Endothelial cell of umbilical vein (primary cell): Measurements from ENCODE around the gene NELL2. TPM values are rescaled to one million over a fixed set of nuclear protein-coding genes. Genes with fewer than 3 reads are reported as not detected.

Experiments
- BruUV-seq: library from RNA; stranded (reverse); fragments of 400-500 nt; replicated peaks from 2 replicates; lab custom pipeline; 2021; lab: Mats Ljungman, UMichigan
- CTCF ChIA-PET: fragments of 300-600, 350-600 bp; sonication (Branson Sonifier 250); formaldehyde crosslinking; loops from one replicate; lab custom pipeline; 2021; ENCODE audit warnings: antibody characterized with exemption, inconsistent platforms; lab: Charles Lee
- POLR2A ChIA-PET: fragments of 300-600, 350-600 bp; sonication (Branson Sonifier 250); formaldehyde crosslinking; loops from one replicate; lab custom pipeline; 2021; ENCODE audit warnings: antibody characterized with exemption, inconsistent platforms; lab: Charles Lee
- DNase-seq: peaks from one replicate; pipeline ENCODE4 v3.0.0-alpha.2; 2011; ENCODE audit warnings: low read depth, low spot score
- FAIRE-seq: peaks from 2 replicates; lab custom pipeline; 2011; peaks lifted over from hg19 to GRCh38; lab: Jason Lieb, UNC
- H2AFZ ChIP-seq: 2 replicates; pipeline ENCODE4 v1.6.0; 2012; ENCODE audit warnings: low read depth, low read length, control low read depth, inconsistent platforms
- H3K27ac ChIP-seq: 2 replicates; pipeline ENCODE4 v1.5.1; 2011; ENCODE audit warnings: low read depth, mild to moderate bottlenecking, control low read depth, low read length, moderate library complexity; ENCODE audit not compliant: insufficient read depth
- H3K27me3 ChIP-seq, 2 experiments: 2 replicates each; pipeline versions ENCODE4 v1.6.0 to v1.6.1; 2011; ENCODE audit warnings: low read length in 2 of 2, mixed read lengths in 1 of 2; ENCODE audit not compliant: control insufficient read depth in 2 of 2, insufficient read depth in 2 of 2
- H3K36me3 ChIP-seq, 2 experiments: 2 replicates in 1 of 2; 3 replicates in 1 of 2; pipeline ENCODE4 v1.5.1; 2011; ENCODE audit warnings: low read length in 2 of 2, mild to moderate bottlenecking in 1 of 2, moderate library complexity in 1 of 2; ENCODE audit not compliant: control insufficient read depth in 2 of 2, insufficient read depth in 2 of 2; ENCODE audit errors: extremely low read depth in 1 of 2
- H3K4me1 ChIP-seq: 3 replicates; pipeline ENCODE4 v1.5.1; 2011; ENCODE audit warnings: mild to moderate bottlenecking, low read length; ENCODE audit not compliant: control insufficient read depth, insufficient read depth; ENCODE audit errors: extremely low read depth
- H3K4me2 ChIP-seq: 2 replicates; pipeline ENCODE4 v1.6.1; 2011; ENCODE audit warnings: low read length, control low read depth, mixed read lengths; ENCODE audit not compliant: insufficient read depth
- H3K4me3 ChIP-seq, 3 experiments: fragments of 200-600 bp in 1 of 3; sonication (generic), shearing (Covaris generic) in 1 of 3; replicated peaks in 1 of 3; 2 replicates each; pipeline ENCODE4 v1.5.1; 2011 to 2016; ENCODE audit warnings: control low read depth in 3 of 3, low read length in 3 of 3, mild to moderate bottlenecking in 2 of 3, inconsistent platforms in 1 of 3, low read depth in 1 of 3, moderate library complexity in 1 of 3; ENCODE audit not compliant: insufficient read depth in 1 of 3
- H3K79me2 ChIP-seq: 2 replicates; pipeline ENCODE4 v1.6.0; 2012; ENCODE audit warnings: low read length, inconsistent platforms; ENCODE audit not compliant: control insufficient read depth, insufficient read depth
- H3K9ac ChIP-seq: replicated peaks from 2 replicates; pipeline ENCODE3; 2011; ENCODE audit warnings: low read length, control low read depth; ENCODE audit not compliant: insufficient read depth; ENCODE audit errors: extremely low read depth
- H3K9me1 ChIP-seq: replicated peaks from 3 replicates; pipeline ENCODE4 v1.6.0; 2011; ENCODE audit warnings: mild to moderate bottlenecking, low read length; ENCODE audit not compliant: control insufficient read depth, insufficient read depth; ENCODE audit errors: extremely low read depth
- H3K9me3 ChIP-seq: replicated peaks from 2 replicates; pipeline ENCODE4 v1.5.1; 2012; ENCODE audit warnings: low read length, inconsistent platforms; ENCODE audit not compliant: control insufficient read depth, insufficient read depth
- H4K20me1 ChIP-seq: replicated peaks from 2 replicates; pipeline ENCODE3; 2011; ENCODE audit warnings: mild to moderate bottlenecking, low read length; ENCODE audit not compliant: control insufficient read depth, insufficient read depth; ENCODE audit errors: extremely low read depth
- CTCF ChIP-seq, 2 donors: IDR thresholded peaks; 1 replicate in 1 of 2; 2 replicates in 1 of 2; pipeline ENCODE4 v1.5.1; 2011; ENCODE audit warnings: low read length in 2 of 2, mild to moderate bottlenecking in 2 of 2, moderate library complexity in 2 of 2, control low read depth in 1 of 2, inconsistent platforms in 1 of 2, low read depth in 1 of 2; ENCODE audit not compliant: insufficient read depth in 1 of 2; ENCODE audit errors: extremely low read depth in 1 of 2
- EZH2 ChIP-seq: IDR thresholded peaks from 2 replicates; pipeline ENCODE4 v1.6.1; 2012; ENCODE audit warnings: borderline replicate concordance, low read depth, mild to moderate bottlenecking, moderate library complexity, low read length, inconsistent platforms; ENCODE audit not compliant: severe bottlenecking
- FOS ChIP-seq: IDR thresholded peaks from 2 replicates; pipeline ENCODE4 v1.6.1; 2011; ENCODE audit warnings: mild to moderate bottlenecking, low read length, moderate library complexity, borderline replicate concordance; ENCODE audit not compliant: insufficient read depth
- GATA2 ChIP-seq: IDR thresholded peaks from 2 replicates; pipeline ENCODE4 v1.7.0; 2011; ENCODE audit warnings: low read depth, mild to moderate bottlenecking, moderate library complexity, mixed read lengths, low read length; ENCODE audit not compliant: insufficient read length, insufficient read depth
- JUN ChIP-seq: IDR thresholded peaks from 2 replicates; pipeline ENCODE4 v1.6.1; 2011; ENCODE audit warnings: borderline replicate concordance, low read depth; ENCODE audit not compliant: insufficient read length, insufficient read depth
- MYC ChIP-seq: IDR thresholded peaks from one replicate; pipeline ENCODE4 v1.6.1; 2011; ENCODE audit warnings: mild to moderate bottlenecking, low read depth, low read length
- POLR2A ChIP-seq: IDR thresholded peaks from 2 replicates; pipeline ENCODE4 v1.6.1; 2012; ENCODE audit warnings: low read depth, mild to moderate bottlenecking, control low read depth, low read length
- dilution Hi-C: fragments of 300-500 bp; cut with MboI; formaldehyde crosslinking; loops from one replicate; pipeline ENCODE4 v1.15.0; 2019; ENCODE audit warnings: low sequenced_read_pairs; ENCODE audit not compliant: extremely low pct_ligation_motif_present
- intact Hi-C: fragments of 100-400 bp; cut with micrococcal nuclease; formaldehyde crosslinking; loops from one replicate; pipeline ENCODE4 v1.10.0; 2022
- polyA plus RNA-seq, 4 experiments: library from polyadenylated mRNA; depleted of rRNA in 3 of 4; stranded (reverse) in 3 of 4; unstranded in 1 of 4; fragments of >200 nt; gene quantifications; 2 replicates each; pipeline versions ENCODE4 v1.2.1 to v1.2.3, GENCODE V29; 2011 to 2012; ENCODE audit warnings: missing spikeins in 1 of 4
- total RNA-seq: library from RNA; stranded (reverse); gene quantifications from 2 replicates; pipeline ENCODE4 v1.2.3, GENCODE V29; 2021
- TF ChIP-seq, protein P1 (sequence below): IDR thresholded peaks from 2 replicates; pipeline ENCODE4 v1.6.1; 2011; ENCODE audit not compliant: insufficient read depth, insufficient read length

The NELL2 gene
- total and polyA plus RNA-seq, 2 donors (not counting 3 experiments of a cell fraction or from before 2014, with no cell fraction given) = 0.11 to 0.49 TPM

DNA sequence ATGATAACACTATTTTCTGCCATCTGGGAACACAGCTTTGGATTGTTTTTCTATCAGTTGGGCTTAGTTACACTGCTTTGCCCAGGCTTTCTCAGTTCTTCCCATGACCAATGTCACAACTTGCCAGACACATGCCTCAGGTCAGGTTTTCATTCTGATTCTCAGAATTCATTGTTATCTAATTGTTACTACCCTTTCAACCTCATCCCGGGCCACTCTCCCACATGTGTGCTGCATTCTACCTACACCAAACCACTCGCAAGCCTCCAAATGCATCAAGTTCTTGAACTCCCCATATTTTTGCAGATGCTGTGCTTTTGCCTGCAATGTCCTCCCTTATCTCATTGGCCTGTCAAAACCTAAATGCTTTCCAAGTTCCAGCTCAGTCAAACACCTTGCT lies 36.3 kb downstream of the NELL2 start:
- TF ChIP-seq POLR2A (no peak), FOS (no peak), CTCF (IDR thresholded peaks at IDR 0.05; ENCODE audit: extremely low read depth in 1 of 2, insufficient read depth in 1 of 2, low read depth in 1 of 2, low read length in 2 of 2) (no peak), JUN (no peak), GATA2 (no peak), EZH2 (no peak), MYC (no peak)
- TF ChIP-seq, protein P1, sequence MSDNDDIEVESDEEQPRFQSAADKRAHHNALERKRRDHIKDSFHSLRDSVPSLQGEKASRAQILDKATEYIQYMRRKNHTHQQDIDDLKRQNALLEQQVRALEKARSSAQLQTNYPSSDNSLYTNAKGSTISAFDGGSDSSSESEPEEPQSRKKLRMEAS = no peak
- POLR2A ChIA-PET = no interaction called here

More for the DNA sequence above, 36.3 kb downstream of the NELL2 start:
- H4K20me1 ChIP-seq = no peaks in the 10 kb centered on the region
- dilution Hi-C loops = no loop called here
- H3K9me3 ChIP-seq = no peaks in the 10 kb centered on the region
- no peak overlapping the region for H3K9ac ChIP-seq
- no peaks in the 10 kb centered on the region for H3K36me3 ChIP-seq
- H3K4me1 ChIP-seq = no peaks in the 10 kb centered on the region
- no peaks in the 10 kb centered on the region for H3K27me3 ChIP-seq
- no TSS peak for BruUV-seq
- DNase-seq (no peak), FAIRE-seq (no peak)
- CTCF ChIA-PET = no interaction called here
- no peak overlapping the region for H3K27ac ChIP-seq
- no peak overlapping the region for H3K4me2 ChIP-seq
- H3K4me3 ChIP-seq = no peak overlapping the region
- intact Hi-C loops = no loop called here
- no peak overlapping the region for H2AFZ ChIP-seq
- no peaks in the 10 kb centered on the region for H3K9me1 ChIP-seq
- no peaks in the 10 kb centered on the region for H3K79me2 ChIP-seq
